Activated CD8-positive, alpha-beta memory T cell treated with anti-CD3 and anti-CD28 coated beads, Interleukin-2, amount 10 ng/mL, durations not matched to agents 7 days and 5 days (primary cell): ENCODE data around the gene TXNL1. TPM values are rescaled to one million over a fixed set of nuclear protein-coding genes. Genes with fewer than 3 reads are reported as not detected.
"Not testable (repeated sequence)": the region's sequence is repeated elsewhere in the genome, so short reads cannot be mapped to it uniquely, and the experiment has no call there.

Experiments used
- ATAC-seq: fragments of 150-1000 bp; cut with Tn5 transposase; one replicate; pipeline ENCODE4 v1.10.0; 2021; ENCODE audit warnings: moderate library complexity
- CTCF ChIA-PET: fragments of 350-600 bp; sonication (Branson Sonifier 250); formaldehyde crosslinking; loops from one replicate; lab custom pipeline; 2021; ENCODE audit warnings: antibody characterized with exemption; lab: Charles Lee
- DNase-seq: peaks from one replicate; pipeline ENCODE4 v3.0.0-alpha.2; 2020
- H3K27ac Mint-ChIP-seq: one replicate; pipeline ENCODE4 v1.8.0; 2021; ENCODE audit warnings: mild to moderate bottlenecking, mixed read lengths
- H3K27me3 Mint-ChIP-seq: one replicate; pipeline ENCODE4 v1.8.0; 2021; ENCODE audit warnings: mixed read lengths
- H3K36me3 Mint-ChIP-seq: one replicate; pipeline ENCODE4 v1.8.0; 2021; ENCODE audit warnings: mild to moderate bottlenecking, mixed read lengths
- H3K4me1 Mint-ChIP-seq: one replicate; pipeline ENCODE4 v1.8.0; 2021; ENCODE audit warnings: mixed read lengths
- H3K4me3 Mint-ChIP-seq: one replicate; pipeline ENCODE4 v1.8.0; 2021; ENCODE audit warnings: mild to moderate bottlenecking, moderate library complexity, mixed read lengths
- H3K9me3 Mint-ChIP-seq: one replicate; pipeline ENCODE4 v1.8.0; 2022; ENCODE audit warnings: low read depth, mixed read lengths
- total RNA-seq, 2 experiments: library from RNA; stranded (reverse); gene quantifications; one replicate each; pipeline ENCODE4 v1.2.3, GENCODE V29; 2021

Gene TXNL1
- total RNA-seq, 2 experiments from 2014 or later, result 42.5 to 61.2 TPM

DNA sequence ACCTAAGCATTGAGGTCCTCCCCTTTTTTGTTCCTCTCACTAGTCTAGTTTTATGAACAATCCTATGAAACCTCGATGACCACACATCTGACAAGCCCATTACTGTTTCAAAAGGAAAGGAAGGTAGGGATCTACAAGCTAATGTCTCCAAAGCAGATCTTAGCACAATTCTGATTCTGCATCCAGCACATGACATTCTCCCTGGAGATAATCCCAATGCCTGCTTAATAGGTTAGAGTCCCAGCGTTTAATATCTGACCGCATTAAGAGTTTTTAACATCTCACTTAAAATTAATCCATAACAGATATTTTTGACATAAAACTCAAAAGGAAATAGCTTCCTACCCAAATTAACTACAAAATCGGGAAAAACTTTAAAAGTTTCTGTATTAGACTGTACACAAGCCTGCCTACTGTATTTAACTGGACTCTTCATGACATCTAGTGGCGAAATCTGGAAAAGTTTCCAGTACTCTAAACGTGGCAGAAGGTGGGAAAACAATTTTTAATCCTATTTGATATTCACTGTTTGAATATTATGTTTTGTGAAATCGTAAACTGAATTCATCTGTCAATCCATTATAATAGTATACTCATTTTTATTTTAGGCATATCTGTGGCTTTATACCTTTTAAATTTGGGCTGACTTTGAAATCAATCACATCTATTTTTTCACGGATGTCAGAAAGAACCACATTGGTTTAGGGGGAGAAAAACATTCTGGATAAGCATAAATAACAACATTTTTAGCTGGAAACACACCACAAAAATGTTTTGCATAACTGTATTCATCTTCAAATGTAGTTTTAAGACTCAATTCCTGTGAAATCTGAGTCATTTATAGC lies 62.4 kb downstream of the TXNL1 start:
- no peaks in the 10 kb centered on the region for H3K36me3 Mint-ChIP-seq
- no peaks in the 10 kb centered on the region for H3K4me1 Mint-ChIP-seq
- ATAC-seq (no peak), DNase-seq (no peak)
- no peak overlapping the region for H3K4me3 Mint-ChIP-seq
- CTCF ChIA-PET, result interaction anchor here (0.9 to 2.1 kb wide), 4 partner anchors 11 to 1342 kb away, joined by 3 to 5 read pairs (median 3); no protein-coding TSS in a partner anchor
- no peak overlapping the region for H3K27ac Mint-ChIP-seq
- H3K9me3 Mint-ChIP-seq, result no peaks in the 10 kb centered on the region
- H3K27me3 Mint-ChIP-seq, result peaks cover 10% of the 10 kb centered on the region

DNA sequence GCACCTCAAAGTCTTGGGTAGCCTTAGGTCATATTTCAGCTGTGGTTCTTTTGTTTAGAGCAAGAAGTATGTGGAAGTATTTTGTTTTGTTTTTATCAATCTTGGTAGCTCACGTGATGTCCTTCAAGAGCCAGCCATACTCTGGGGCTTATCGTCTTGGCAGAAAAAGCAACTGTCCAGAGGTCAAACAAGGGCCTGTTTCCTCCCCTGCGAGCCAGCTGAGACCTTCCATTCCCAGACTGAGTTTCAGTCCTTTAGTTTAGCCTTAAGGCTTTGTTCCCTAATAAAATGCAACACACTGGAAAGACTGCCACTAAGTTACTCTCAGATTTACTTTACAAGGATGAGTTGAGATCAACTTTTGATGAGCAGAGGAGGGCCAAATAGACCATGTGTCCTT lies 63.5 kb downstream of the TXNL1 start:
- no peak overlapping the region for H3K4me3 Mint-ChIP-seq
- H3K36me3 Mint-ChIP-seq, result no peaks in the 10 kb centered on the region
- DNase-seq (no peak), ATAC-seq (no peak)
- CTCF ChIA-PET, result no interaction called here
- peaks cover 8% of the 10 kb centered on the region for H3K27me3 Mint-ChIP-seq
- H3K27ac Mint-ChIP-seq, result no peak overlapping the region
- H3K4me1 Mint-ChIP-seq, result no peaks in the 10 kb centered on the region
- H3K9me3 Mint-ChIP-seq, result no peaks in the 10 kb centered on the region

DNA sequence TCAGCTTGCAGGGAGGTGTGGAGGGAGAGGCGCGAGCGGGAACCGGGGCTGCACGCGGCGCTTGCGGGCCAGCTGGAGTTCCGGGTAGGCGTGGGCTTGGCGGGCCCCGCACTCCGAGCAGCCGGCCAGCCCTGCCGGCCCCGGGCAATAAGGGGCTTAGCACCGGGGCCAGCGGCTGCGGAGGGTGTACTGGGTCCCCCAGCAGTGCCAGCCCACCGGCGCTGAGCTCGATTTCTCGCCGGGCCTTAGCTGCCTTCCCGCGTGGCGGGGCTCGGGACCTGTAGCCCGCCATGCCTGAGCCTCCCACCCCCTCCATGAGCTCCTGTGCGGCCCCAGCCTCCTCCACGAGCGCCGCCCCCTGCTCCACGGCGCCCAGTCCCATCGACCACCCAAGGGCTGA lies 66.1 kb downstream of the TXNL1 start:
- H3K36me3 Mint-ChIP-seq, H3K27me3 Mint-ChIP-seq, H3K4me1 Mint-ChIP-seq, H3K27ac Mint-ChIP-seq, H3K4me3 Mint-ChIP-seq, CTCF ChIA-PET, ATAC-seq, DNase-seq, H3K9me3 Mint-ChIP-seq: not testable (repeated sequence)

DNA sequence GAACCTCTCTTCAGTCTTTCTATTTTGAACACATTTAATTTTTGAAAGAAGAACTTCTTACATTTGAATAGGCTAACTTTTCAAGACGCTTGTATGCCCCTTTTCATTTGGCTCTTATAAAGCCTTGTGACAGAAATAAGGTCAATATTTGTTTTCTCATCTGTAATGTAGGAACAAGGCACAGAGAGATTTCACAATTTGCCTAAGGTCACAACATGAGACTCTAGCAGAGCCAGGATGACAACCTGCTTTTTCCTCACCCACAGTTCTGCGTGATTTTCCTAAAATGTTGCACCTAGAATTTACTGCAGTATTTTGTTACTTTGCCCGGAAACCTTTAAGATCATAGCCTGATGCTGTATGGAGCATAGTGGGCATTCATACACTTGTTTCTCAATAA lies 67.4 kb downstream of the TXNL1 start:
- ATAC-seq (no peak), DNase-seq (no peak)
- no peaks in the 10 kb centered on the region for H3K9me3 Mint-ChIP-seq
- CTCF ChIA-PET, result no interaction called here
- no peak overlapping the region for H3K4me3 Mint-ChIP-seq
- H3K36me3 Mint-ChIP-seq, result no peaks in the 10 kb centered on the region
- peaks cover 3% of the 10 kb centered on the region for H3K27me3 Mint-ChIP-seq
- no peaks in the 10 kb centered on the region for H3K4me1 Mint-ChIP-seq
- no peak overlapping the region for H3K27ac Mint-ChIP-seq

DNA sequence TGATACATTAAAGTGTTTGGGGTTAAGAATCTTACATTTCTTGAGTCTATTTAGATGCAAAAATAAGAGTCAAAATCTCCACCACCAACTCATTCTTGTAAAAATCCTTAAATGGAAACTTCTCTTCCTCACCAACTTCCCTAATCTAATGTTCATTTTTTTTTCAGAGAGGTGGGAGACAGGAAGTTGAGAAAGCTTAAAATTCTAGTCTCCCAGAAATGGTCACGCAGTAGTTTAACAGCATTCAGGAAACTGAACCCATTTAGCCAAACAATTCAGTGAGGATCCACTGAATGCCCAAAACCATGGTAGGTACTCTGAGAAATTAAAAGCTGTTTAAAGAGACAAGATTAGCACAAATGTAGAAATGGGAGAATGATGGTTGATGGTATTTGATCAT lies 69.0 kb downstream of the TXNL1 start:
- no peaks in the 10 kb centered on the region for H3K4me1 Mint-ChIP-seq
- ATAC-seq (no peak), DNase-seq (no peak)
- H3K27ac Mint-ChIP-seq, result no peak overlapping the region
- no peak overlapping the region for H3K4me3 Mint-ChIP-seq
- H3K9me3 Mint-ChIP-seq, result no peaks in the 10 kb centered on the region
- no peaks in the 10 kb centered on the region for H3K36me3 Mint-ChIP-seq
- peaks cover 3% of the 10 kb centered on the region for H3K27me3 Mint-ChIP-seq
- CTCF ChIA-PET, result no interaction called here

DNA sequence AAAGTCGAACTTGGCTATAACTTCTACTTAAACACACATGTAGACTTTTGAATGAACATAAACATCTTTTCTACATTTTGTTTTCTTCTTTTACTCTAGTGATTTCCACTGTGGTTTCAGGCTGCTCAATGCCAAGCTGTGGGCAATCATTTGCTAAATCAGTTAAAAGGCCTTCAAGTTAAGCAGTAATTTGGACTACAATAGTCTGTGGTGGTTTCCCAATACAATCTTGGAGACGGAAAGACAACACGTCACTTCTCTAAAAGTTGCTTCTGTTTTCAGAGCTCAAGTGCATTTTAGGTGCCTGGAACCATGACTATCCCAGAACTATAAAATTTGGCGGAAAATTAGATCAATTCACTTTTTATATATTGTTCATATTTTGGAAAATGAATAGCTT lies 69.4 kb downstream of the TXNL1 start:
- DNase-seq, result no peak
- Mint-ChIP-seq H3K4me3 (no peak overlapping the region), H3K27me3 (peaks cover 3% of the 10 kb centered on the region), H3K27ac (no peak overlapping the region), H3K4me1 (no peaks in the 10 kb centered on the region), H3K36me3 (no peaks in the 10 kb centered on the region), H3K9me3 (no peaks in the 10 kb centered on the region)
- CTCF ChIA-PET, result no interaction called here
- no peak for ATAC-seq

DNA sequence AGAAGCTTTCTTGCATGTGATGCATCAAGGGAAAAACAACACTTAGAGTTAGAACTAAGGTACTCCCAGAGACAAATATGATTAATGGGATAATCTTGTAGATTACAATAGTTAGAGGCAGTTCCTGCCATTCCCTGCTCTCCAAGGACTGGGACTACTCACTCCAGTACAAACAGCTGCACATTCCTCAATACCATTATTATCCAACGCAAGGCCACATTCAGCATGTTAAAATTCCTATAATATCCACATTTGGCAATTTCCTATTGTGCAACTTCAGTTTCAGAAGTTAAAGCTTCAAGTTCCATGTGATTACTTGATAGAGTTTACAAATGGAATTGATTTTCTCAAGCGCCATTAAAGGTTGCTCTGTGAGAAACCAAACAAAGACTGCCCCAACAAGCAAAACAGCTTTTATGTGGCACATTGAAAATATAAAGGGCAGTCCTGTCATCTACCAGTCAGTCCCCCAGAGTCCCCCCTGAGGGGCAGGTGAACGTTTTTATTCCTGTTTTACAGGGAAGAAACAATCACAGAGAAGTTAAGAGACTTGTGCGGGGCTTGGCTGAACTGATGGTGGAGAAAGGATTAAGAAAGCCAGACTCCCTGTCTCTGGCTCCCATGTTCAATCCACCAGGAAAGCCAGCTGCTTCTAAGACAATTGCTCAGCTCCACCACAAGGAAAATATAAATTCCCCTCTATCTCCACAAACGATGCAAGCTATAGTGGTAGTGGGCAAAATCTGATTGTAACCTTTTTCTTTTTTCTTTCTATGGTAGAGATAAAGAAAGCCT lies 72.6 kb downstream of the TXNL1 start:
- Mint-ChIP-seq H3K27ac (no peak overlapping the region), H3K9me3 (no peaks in the 10 kb centered on the region), H3K4me1 (no peaks in the 10 kb centered on the region), H3K36me3 (no peaks in the 10 kb centered on the region), H3K4me3 (no peak overlapping the region), H3K27me3 (peaks cover 3% of the 10 kb centered on the region)
- DNase-seq (no peak), ATAC-seq (no peak)
- CTCF ChIA-PET, result no interaction called here

DNA sequence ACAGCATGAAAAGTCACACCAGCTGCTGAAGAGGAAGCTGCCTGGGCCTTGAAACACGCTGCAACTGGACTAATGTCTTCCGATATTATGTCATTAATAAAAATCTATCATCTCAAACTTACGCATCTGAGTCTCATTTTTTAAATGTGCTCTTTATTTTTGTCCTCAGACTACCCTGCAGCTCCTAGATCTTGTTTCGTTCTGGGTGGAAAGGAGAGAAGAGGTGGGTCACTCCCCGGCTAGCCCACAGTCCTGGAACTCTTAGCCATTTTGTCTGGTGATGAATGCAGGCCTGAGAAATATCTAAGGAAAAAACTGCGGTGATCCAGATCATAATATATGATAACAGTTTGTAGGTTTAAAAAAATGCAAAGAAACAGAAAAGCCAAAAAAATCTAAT lies 73.3 kb downstream of the TXNL1 start:
- Mint-ChIP-seq H3K4me3 (no peak overlapping the region), H3K27me3 (peaks cover 3% of the 10 kb centered on the region), H3K9me3 (no peaks in the 10 kb centered on the region), H3K36me3 (no peaks in the 10 kb centered on the region), H3K27ac (no peak overlapping the region), H3K4me1 (no peaks in the 10 kb centered on the region)
- no peak for DNase-seq
- CTCF ChIA-PET, result interaction anchor here (1.2 kb wide), 1 partner anchor 11 kb away, joined by 3 read pairs; no protein-coding TSS in a partner anchor
- ATAC-seq, result no peak

DNA sequence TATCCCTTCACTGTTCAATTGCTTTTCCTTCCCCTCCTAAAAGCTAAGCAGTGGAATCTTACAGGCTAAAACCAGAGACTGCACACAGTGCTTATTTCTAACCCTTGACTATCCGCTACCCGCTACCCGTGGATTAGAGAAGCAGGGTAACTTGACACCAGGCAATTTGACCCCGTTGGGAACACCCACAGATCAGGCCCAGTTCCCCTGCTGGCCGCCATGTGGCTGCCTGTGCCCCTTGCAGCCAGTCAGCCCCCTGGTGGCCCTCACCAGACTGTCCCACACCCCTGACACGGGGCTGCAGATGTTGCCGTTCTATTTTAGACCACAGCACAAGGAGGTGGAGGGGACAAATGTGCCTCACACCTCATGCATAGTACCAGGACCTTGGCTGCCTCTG lies 74.8 kb downstream of the TXNL1 start:
- Mint-ChIP-seq H3K4me1 (no peaks in the 10 kb centered on the region), H3K9me3 (no peaks in the 10 kb centered on the region), H3K4me3 (no peak overlapping the region), H3K36me3 (no peaks in the 10 kb centered on the region), H3K27ac (no peak overlapping the region), H3K27me3 (peaks cover 3% of the 10 kb centered on the region)
- DNase-seq (no peak), ATAC-seq (no peak)
- CTCF ChIA-PET, result interaction anchor here (1.5 kb wide), 1 partner anchor 13 kb away, joined by 3 read pairs; no protein-coding TSS in a partner anchor

DNA sequence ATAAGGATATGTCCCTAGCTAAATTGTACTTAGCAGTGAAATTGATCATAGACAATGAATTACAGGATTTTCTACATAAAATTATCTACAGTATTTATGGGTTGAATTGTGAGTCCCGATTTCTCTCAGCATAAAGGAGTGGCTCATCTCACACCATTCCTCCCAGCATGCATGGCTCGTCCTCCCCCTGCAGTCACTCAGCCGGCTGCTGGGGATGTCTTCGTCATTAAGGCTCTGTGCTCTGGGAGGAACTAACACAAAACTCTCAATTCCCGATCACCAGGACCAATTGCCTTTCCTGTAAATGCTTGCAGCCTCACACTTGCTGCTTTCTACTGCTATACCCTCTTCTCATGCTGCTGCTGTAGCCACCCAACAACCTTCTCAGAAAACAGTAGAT lies 75.9 kb downstream of the TXNL1 start:
- no peak overlapping the region for H3K4me3 Mint-ChIP-seq
- DNase-seq (no peak), ATAC-seq (no peak)
- H3K27ac Mint-ChIP-seq, result no peak overlapping the region
- no peaks in the 10 kb centered on the region for H3K4me1 Mint-ChIP-seq
- H3K36me3 Mint-ChIP-seq, result no peaks in the 10 kb centered on the region
- CTCF ChIA-PET, result interaction anchor here (1.5 kb wide), 1 partner anchor 14 kb away, joined by 3 read pairs; no protein-coding TSS in a partner anchor
- H3K27me3 Mint-ChIP-seq, result peaks cover 3% of the 10 kb centered on the region
- no peaks in the 10 kb centered on the region for H3K9me3 Mint-ChIP-seq

DNA sequence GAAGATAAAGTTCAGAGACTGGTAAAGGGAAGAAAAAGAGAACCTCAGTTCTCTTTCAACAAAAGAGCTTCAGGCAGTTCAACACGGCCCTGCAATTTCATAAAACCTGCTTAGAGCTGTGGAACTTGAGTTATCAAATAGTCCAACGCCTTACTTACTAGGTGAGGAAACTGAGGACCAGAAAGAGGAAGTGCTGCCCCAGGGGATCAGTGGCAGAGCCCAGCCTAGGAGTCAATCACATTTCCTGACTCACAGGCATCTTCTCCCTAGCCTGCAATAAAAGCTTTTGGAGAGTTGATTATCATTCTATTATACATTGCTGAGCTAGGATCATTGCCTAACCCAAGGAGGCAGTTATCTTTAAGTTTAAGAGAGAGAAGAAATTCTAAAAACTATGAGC lies 77.4 kb downstream of the TXNL1 start:
- peaks cover 3% of the 10 kb centered on the region for H3K27me3 Mint-ChIP-seq
- DNase-seq (no peak), ATAC-seq (no peak)
- no peaks in the 10 kb centered on the region for H3K9me3 Mint-ChIP-seq
- H3K36me3 Mint-ChIP-seq, result no peaks in the 10 kb centered on the region
- H3K27ac Mint-ChIP-seq, result no peak overlapping the region
- H3K4me1 Mint-ChIP-seq, result no peaks in the 10 kb centered on the region
- CTCF ChIA-PET, result no interaction called here
- H3K4me3 Mint-ChIP-seq, result no peak overlapping the region

DNA sequence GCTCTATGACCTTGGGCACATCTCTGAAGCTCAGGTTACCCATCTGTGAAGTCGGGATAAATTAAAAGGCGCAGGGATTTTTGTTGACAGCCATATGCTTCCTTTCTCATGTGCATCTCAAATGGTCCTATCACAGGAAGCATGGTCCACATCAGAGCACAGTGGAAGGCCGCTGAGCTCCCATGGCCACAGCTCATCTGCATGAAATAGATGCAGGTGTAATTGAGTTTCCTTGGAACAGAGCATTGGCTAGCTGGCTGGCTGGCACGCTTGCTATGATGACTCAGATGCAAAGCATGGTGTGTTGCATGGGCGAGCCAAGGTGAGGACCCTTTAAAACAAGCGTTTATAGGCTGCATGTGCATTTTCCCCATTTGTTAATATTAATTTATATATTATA lies 79.3 kb downstream of the TXNL1 start:
- H3K4me3 Mint-ChIP-seq, result no peak overlapping the region
- no peaks in the 10 kb centered on the region for H3K9me3 Mint-ChIP-seq
- H3K27ac Mint-ChIP-seq, result no peak overlapping the region
- CTCF ChIA-PET, result no interaction called here
- H3K27me3 Mint-ChIP-seq, result peaks cover 3% of the 10 kb centered on the region
- H3K4me1 Mint-ChIP-seq, result no peaks in the 10 kb centered on the region
- ATAC-seq (no peak), DNase-seq (no peak)
- no peaks in the 10 kb centered on the region for H3K36me3 Mint-ChIP-seq

DNA sequence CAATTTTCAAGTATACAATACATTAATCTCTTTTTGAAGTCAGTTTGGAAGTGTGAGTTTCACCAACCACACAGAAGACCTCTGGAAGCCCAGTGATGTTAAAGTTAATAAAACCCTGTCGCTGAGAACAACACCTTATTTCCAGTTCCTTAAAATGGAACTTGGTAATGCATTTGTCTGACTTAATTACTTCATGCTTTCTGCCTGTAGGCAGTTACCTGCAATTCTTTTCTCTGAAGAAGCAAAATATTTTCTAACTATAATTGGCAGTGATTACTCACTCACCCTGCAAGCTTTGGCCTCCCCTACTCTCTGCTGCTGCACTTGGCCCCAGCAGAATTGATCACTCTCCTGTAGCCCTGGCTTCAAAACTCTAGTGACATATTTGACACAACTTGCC lies 81.5 kb downstream of the TXNL1 start:
- DNase-seq (no peak), ATAC-seq (no peak)
- CTCF ChIA-PET, result no interaction called here
- Mint-ChIP-seq H3K27me3 (peaks cover 5% of the 10 kb centered on the region), H3K27ac (no peak overlapping the region), H3K9me3 (no peaks in the 10 kb centered on the region), H3K4me3 (no peak overlapping the region), H3K4me1 (no peaks in the 10 kb centered on the region), H3K36me3 (no peaks in the 10 kb centered on the region)

DNA sequence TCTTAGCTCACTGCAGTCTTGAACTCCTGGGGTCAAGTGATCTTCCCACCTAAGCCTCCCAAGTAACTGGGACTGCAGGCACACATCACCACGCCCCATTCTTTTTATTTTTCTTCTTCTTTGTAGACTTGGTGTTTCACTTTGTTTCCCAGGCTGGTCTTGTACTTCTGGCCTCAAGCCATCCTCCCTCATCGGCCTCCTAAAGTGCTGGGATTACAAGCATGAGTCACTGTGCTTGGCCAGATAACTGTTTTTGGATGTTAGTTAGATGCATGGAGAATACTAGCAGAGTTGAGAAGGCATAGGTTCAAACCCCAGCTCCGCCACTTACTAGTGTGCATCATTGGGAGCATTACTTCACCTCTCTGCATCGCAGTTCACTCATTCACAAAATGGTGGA lies 88.3 kb downstream of the TXNL1 start:
- no peak overlapping the region for H3K4me3 Mint-ChIP-seq
- H3K4me1 Mint-ChIP-seq, result no peaks in the 10 kb centered on the region
- no peaks in the 10 kb centered on the region for H3K36me3 Mint-ChIP-seq
- ATAC-seq, result no peak
- peaks cover 2% of the 10 kb centered on the region for H3K27me3 Mint-ChIP-seq
- CTCF ChIA-PET, result no interaction called here
- H3K27ac Mint-ChIP-seq, result no peak overlapping the region
- H3K9me3 Mint-ChIP-seq, result no peaks in the 10 kb centered on the region
- no peak for DNase-seq
